GM23338 (cell line): ENCODE measurements around the gene METRN. TPM values are rescaled to one million over a fixed set of nuclear protein-coding genes. Genes with fewer than 3 reads are reported as not detected.

Experiments used
- ATAC-seq: fragments of 200-7000 bp; cut with Tn5 transposase; 3 replicates; pipeline ENCODE4 v1.9.1; 2020
- DNase-seq: peaks from one replicate; pipeline ENCODE4 v3.0.0-alpha.2; 2015; ENCODE audit warnings: low spot score
- H2AFZ ChIP-seq: fragments of 200-600 bp; sonication (generic); 2 replicates; pipeline ENCODE4 v1.8.0; 2016; ENCODE audit warnings: antibody characterized with exemption, mild to moderate bottlenecking, moderate library complexity
- H3F3A ChIP-seq: fragments of 200-600 bp; sonication (generic); replicated peaks from 2 replicates; pipeline ENCODE4 v1.8.0; 2017; ENCODE audit warnings: antibody characterized with exemption, mixed run types, low read depth
- H3K27ac ChIP-seq: fragments of 200-600 bp; sonication (generic); 2 replicates; pipeline ENCODE4 v1.6.1; 2016; ENCODE audit warnings: low read depth
- H3K27me3 ChIP-seq: fragments of 200-600 bp; sonication (generic); 2 replicates; pipeline ENCODE4 v1.8.0; 2016; ENCODE audit warnings: mild to moderate bottlenecking, mixed run types, moderate library complexity; ENCODE audit not compliant: insufficient read depth
- H3K36me3 ChIP-seq: fragments of 200-600 bp; sonication (generic); 2 replicates; pipeline ENCODE4 v1.8.0; 2016; ENCODE audit warnings: mild to moderate bottlenecking; ENCODE audit not compliant: insufficient read depth
- H3K4me1 ChIP-seq: fragments of 200-600 bp; sonication (generic); 2 replicates; pipeline ENCODE4 v1.8.0; 2016; ENCODE audit warnings: mild to moderate bottlenecking, moderate library complexity; ENCODE audit not compliant: insufficient read depth
- H3K4me2 ChIP-seq: fragments of 200-600 bp; sonication (generic); 2 replicates; pipeline ENCODE4 v1.7.1; 2017; ENCODE audit warnings: mixed run types
- H3K4me3 ChIP-seq: fragments of 200-600 bp; sonication (generic); 2 replicates; pipeline ENCODE4 v1.6.1; 2016; ENCODE audit warnings: mixed run types
- H3K79me2 ChIP-seq: fragments of 200-600 bp; sonication (generic); replicated peaks from 2 replicates; pipeline ENCODE4 v1.8.0; 2017; ENCODE audit warnings: mild to moderate bottlenecking; ENCODE audit not compliant: insufficient read depth
- H3K9me2 ChIP-seq: fragments of 200-600 bp; sonication (generic); 2 replicates; pipeline ENCODE4 v1.8.0; 2017; ENCODE audit not compliant: insufficient read depth
- H4K20me1 ChIP-seq: fragments of 200-600 bp; sonication (generic); replicated peaks from 2 replicates; pipeline ENCODE4 v1.8.0; 2017; ENCODE audit warnings: mild to moderate bottlenecking; ENCODE audit not compliant: insufficient read depth
- H3K27ac Mint-ChIP-seq: 2 replicates; pipeline ENCODE4 v1.8.0; 2020; ENCODE audit warnings: inconsistent platforms, mild to moderate bottlenecking, moderate library complexity, mixed read lengths
- H3K27me3 Mint-ChIP-seq: 3 replicates; pipeline ENCODE4 v1.8.0; 2022; ENCODE audit warnings: low read depth, mild to moderate bottlenecking, moderate library complexity, mixed read lengths, inconsistent platforms; ENCODE audit not compliant: insufficient read depth, poor library complexity
- H3K36me3 Mint-ChIP-seq: 3 replicates; pipeline ENCODE4 v1.8.0; 2021; ENCODE audit warnings: low read depth, mild to moderate bottlenecking, inconsistent platforms, moderate library complexity, mixed read lengths
- H3K4me1 Mint-ChIP-seq: 3 replicates; pipeline ENCODE4 v1.8.0; 2020; ENCODE audit warnings: mild to moderate bottlenecking, inconsistent platforms, mixed read lengths
- H3K4me3 Mint-ChIP-seq: 3 replicates; pipeline ENCODE4 v1.8.0; 2021; ENCODE audit warnings: moderate library complexity, mild to moderate bottlenecking, inconsistent platforms, mixed read lengths
- H3K9me3 Mint-ChIP-seq: 3 replicates; pipeline ENCODE4 v1.8.0; 2020; ENCODE audit warnings: moderate library complexity, mild to moderate bottlenecking, inconsistent platforms, mixed read lengths
- CREB1 ChIP-seq: fragments of 250-450 bp; sonication (Bioruptor Pico); IDR thresholded peaks from 2 replicates; pipeline ENCODE4 v1.5.0; 2020; ENCODE audit warnings: low read depth, mild to moderate bottlenecking, moderate library complexity
- EZH2 ChIP-seq: fragments of 200-600 bp; sonication (generic); IDR thresholded peaks from one replicate; pipeline ENCODE4 v1.8.0; 2017; ENCODE audit warnings: antibody characterized with exemption, mild to moderate bottlenecking, low read depth; ENCODE audit not compliant: unreplicated experiment
- JUNB ChIP-seq: IDR thresholded peaks from one replicate; pipeline ENCODE4 v1.6.1; 2016; ENCODE audit warnings: antibody characterized with exemption; ENCODE audit not compliant: unreplicated experiment
- POLR2AphosphoS5 ChIP-seq: IDR thresholded peaks from 2 replicates; pipeline ENCODE4 v1.6.1; 2016; ENCODE audit warnings: antibody characterized with exemption, low read depth
- STAT1 ChIP-seq: IDR thresholded peaks from one replicate; pipeline ENCODE4 v1.6.1; 2016; ENCODE audit warnings: antibody characterized with exemption; ENCODE audit not compliant: unreplicated experiment
- ZNF114 ChIP-seq: fragments of 250-450 bp; sonication (Bioruptor Pico); IDR thresholded peaks from 2 replicates; pipeline ENCODE4 v1.5.0; 2020; ENCODE audit warnings: mild to moderate bottlenecking, moderate library complexity
- long read RNA-seq: library from polyadenylated mRNA; unstranded; transcript quantifications from one replicate; pipeline ENCODE4 v2.0.0, GENCODE V29; 2020; ENCODE audit not compliant: unreplicated experiment
- polyA plus RNA-seq: library from polyadenylated mRNA; unstranded; fragments of >200 nt; fragmentation: Nextera tagmentation; extraction: Ambion mirVana; gene quantifications from 2 replicates; pipeline ENCODE4 v1.2.1, GENCODE V29; 2016
- total RNA-seq: library from RNA; depleted of rRNA; stranded (reverse); fragments of >200 nt; shearing (Covaris generic); gene quantifications from 2 replicates; pipeline ENCODE4 v1.2.3, GENCODE V29; 2014; rRNA removed
- TF ChIP-seq, protein P1 (sequence below): IDR thresholded peaks from one replicate; pipeline ENCODE4 v1.6.1; 2018; ENCODE audit warnings: antibody characterized with exemption; ENCODE audit not compliant: unreplicated experiment
- TF ChIP-seq, protein P2 (sequence below): IDR thresholded peaks from 2 replicates; pipeline ENCODE4 v1.6.1; 2016; ENCODE audit warnings: antibody characterized with exemption
- TF ChIP-seq, protein P3 (sequence below), 2 experiments: fragments of 200-600 bp in 1 of 2; sonication (generic) in 1 of 2; conservative IDR thresholded peaks; 2 replicates each; pipeline versions ENCODE4 v1.5.1 to v1.6.1; 2016 to 2017; ENCODE audit warnings: antibody characterized with exemption in 2 of 2, low read depth in 2 of 2, mild to moderate bottlenecking in 2 of 2, moderate library complexity in 1 of 2

Gene METRN
- total RNA-seq (33.0 and 36.9 TPM in 2 replicates), polyA plus RNA-seq (18.7 and 28.9 TPM in 2 replicates)
- long read RNA-seq, partial matches to known transcripts: 0 of 5 reads
- long read RNA-seq, other reads (novel, unspliced or antisense): 3 of 5 reads

DNA sequence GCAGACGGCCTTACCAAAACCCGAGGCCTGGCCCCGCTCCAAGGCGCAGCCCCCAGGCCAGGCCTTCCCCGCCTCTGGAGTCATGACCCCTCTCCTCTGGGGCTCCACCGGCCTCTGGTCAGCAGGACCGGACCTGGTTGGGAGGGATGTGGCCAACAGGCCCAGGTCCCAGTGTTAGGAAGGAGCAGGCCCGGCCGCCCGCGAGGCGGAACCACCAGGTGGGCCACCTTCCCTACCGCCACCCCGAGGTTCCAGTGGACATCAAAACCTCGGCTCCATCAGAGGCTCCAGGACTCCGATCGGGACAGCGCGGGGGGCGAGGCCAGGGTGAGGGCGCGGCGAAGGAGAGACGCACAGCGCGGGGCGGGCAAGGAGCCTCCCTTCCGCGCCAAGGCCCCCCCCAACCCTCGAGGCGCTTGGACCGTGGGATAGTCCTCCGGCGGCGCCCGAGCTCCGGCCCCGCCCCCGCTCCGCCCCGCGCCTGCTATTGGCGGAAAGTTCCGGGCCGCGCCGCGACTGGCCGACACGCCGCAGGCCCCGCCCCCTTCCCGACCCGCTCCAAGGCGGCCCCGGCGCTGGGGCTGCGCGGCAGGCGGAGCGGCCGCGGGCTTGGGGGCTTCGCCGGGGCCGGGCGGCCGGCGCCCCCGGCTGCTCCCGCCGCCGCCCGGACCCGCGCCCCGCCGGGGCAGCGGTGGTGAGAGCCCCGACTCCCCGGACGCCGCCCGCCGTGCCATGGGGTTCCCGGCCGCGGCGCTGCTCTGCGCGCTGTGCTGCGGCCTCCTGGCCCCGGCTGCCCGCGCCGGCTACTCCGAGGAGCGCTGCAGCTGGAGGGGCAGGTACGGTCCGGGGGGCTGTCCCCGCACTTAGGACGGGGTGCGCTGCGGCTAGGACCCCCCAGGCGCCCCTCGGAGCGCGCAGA lies at the start of gene METRN:
METRN (plus strand) TSS at position 561 of the 919 bp plus-strand sequence; CDS start at position 733, 172 bp downstream.
- Mint-ChIP-seq H3K27me3 (peaks cover 37% of the 10 kb centered on the region), H3K4me1 (peaks cover 8% of the 10 kb centered on the region; the same call in 2 of the 3 replicates), H3K4me3 (peak within 1 kb of the TSS; percentile 64), H3K27ac (no peak within 1 kb of the TSS), H3K36me3 (no peaks in the 10 kb centered on the region), H3K9me3 (peaks cover 4% of the 10 kb centered on the region; the same call in 1 of the 3 replicates)
- Histone ChIP-seq H2AFZ (peak within 1 kb of the TSS; percentile 76), H3K36me3 (no peaks in the 10 kb centered on the region), H4K20me1 (no peaks in the 10 kb centered on the region), H3K27ac (no peak within 1 kb of the TSS), H3K9me2 (no peaks in the 10 kb centered on the region), H3K4me3 (peak within 1 kb of the TSS; percentile 59), H3K27me3 (peaks cover 53% of the 10 kb centered on the region), H3K79me2 (no peaks in the 10 kb centered on the region), H3K4me2 (peak within 1 kb of the TSS; percentile 81), H3K4me1 (peaks cover 6% of the 10 kb centered on the region; the same call in 1 of the 2 replicates), H3F3A (no peaks in the 10 kb centered on the region)
- DNase-seq (peak; percentile 95), ATAC-seq (peak; percentile 44)
- TF ChIP-seq, protein P1, sequence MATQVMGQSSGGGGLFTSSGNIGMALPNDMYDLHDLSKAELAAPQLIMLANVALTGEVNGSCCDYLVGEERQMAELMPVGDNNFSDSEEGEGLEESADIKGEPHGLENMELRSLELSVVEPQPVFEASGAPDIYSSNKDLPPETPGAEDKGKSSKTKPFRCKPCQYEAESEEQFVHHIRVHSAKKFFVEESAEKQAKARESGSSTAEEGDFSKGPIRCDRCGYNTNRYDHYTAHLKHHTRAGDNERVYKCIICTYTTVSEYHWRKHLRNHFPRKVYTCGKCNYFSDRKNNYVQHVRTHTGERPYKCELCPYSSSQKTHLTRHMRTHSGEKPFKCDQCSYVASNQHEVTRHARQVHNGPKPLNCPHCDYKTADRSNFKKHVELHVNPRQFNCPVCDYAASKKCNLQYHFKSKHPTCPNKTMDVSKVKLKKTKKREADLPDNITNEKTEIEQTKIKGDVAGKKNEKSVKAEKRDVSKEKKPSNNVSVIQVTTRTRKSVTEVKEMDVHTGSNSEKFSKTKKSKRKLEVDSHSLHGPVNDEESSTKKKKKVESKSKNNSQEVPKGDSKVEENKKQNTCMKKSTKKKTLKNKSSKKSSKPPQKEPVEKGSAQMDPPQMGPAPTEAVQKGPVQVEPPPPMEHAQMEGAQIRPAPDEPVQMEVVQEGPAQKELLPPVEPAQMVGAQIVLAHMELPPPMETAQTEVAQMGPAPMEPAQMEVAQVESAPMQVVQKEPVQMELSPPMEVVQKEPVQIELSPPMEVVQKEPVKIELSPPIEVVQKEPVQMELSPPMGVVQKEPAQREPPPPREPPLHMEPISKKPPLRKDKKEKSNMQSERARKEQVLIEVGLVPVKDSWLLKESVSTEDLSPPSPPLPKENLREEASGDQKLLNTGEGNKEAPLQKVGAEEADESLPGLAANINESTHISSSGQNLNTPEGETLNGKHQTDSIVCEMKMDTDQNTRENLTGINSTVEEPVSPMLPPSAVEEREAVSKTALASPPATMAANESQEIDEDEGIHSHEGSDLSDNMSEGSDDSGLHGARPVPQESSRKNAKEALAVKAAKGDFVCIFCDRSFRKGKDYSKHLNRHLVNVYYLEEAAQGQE: no peak
- TF ChIP-seq, protein P2, sequence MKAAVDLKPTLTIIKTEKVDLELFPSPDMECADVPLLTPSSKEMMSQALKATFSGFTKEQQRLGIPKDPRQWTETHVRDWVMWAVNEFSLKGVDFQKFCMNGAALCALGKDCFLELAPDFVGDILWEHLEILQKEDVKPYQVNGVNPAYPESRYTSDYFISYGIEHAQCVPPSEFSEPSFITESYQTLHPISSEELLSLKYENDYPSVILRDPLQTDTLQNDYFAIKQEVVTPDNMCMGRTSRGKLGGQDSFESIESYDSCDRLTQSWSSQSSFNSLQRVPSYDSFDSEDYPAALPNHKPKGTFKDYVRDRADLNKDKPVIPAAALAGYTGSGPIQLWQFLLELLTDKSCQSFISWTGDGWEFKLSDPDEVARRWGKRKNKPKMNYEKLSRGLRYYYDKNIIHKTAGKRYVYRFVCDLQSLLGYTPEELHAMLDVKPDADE: no peak
- peak; percentile 28 for TF ChIP-seq POLR2AphosphoS5
- TF ChIP-seq EZH2: no peak
- no peak for TF ChIP-seq CREB1
- no peak for TF ChIP-seq ZNF114

DNA sequence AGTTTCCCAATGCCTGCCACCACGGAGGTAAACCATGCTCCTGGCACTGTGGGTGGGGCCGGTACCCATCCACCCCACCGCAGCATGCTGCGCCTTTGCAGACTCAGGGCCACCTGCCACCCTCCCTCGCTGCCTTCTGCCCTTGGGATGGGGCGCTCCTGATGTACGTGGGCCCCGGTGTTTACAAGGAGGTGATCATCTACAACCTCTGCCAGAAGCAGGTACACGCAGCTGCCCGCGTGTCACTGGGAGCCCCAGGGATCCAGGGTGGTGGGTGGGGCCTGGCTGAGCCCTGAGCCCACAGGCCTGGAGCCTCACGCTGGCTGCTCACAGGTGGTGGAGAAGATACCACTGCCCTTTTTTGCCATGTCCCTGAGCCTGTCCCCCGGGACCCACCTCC lies 48.3 kb upstream of the METRN start:
- Mint-ChIP-seq H3K9me3 (no peaks in the 10 kb centered on the region; the same call in 2 of the 3 replicates), H3K4me3 (no peak overlapping the region), H3K36me3 (peaks cover 23% of the 10 kb centered on the region), H3K4me1 (no peaks in the 10 kb centered on the region), H3K27ac (no peak overlapping the region), H3K27me3 (peaks cover 4% of the 10 kb centered on the region)
- DNase-seq: no peak
- H3K4me3 ChIP-seq: no peak overlapping the region
- H3K36me3 ChIP-seq: peaks cover 11% of the 10 kb centered on the region; the same call in 1 of the 2 replicates
- H3F3A ChIP-seq: peaks cover 6% of the 10 kb centered on the region; the same call in 1 of the 2 replicates
- peaks cover 16% of the 10 kb centered on the region for H3K79me2 ChIP-seq
- no peaks in the 10 kb centered on the region for H3K9me2 ChIP-seq
- no peaks in the 10 kb centered on the region for H3K4me1 ChIP-seq
- H3K4me2 ChIP-seq: no peak overlapping the region
- H2AFZ ChIP-seq: no peak overlapping the region
- H3K27me3 ChIP-seq: no peaks in the 10 kb centered on the region
- H3K27ac ChIP-seq: no peak overlapping the region
- ATAC-seq: no peak
- no peaks in the 10 kb centered on the region; the same call in 1 of the 2 replicates for H4K20me1 ChIP-seq
- TF ChIP-seq POLR2AphosphoS5 (no peak), EZH2 (no peak), JUNB (no peak), STAT1 (no peak), CREB1 (no peak)
- TF ChIP-seq, protein P3, sequence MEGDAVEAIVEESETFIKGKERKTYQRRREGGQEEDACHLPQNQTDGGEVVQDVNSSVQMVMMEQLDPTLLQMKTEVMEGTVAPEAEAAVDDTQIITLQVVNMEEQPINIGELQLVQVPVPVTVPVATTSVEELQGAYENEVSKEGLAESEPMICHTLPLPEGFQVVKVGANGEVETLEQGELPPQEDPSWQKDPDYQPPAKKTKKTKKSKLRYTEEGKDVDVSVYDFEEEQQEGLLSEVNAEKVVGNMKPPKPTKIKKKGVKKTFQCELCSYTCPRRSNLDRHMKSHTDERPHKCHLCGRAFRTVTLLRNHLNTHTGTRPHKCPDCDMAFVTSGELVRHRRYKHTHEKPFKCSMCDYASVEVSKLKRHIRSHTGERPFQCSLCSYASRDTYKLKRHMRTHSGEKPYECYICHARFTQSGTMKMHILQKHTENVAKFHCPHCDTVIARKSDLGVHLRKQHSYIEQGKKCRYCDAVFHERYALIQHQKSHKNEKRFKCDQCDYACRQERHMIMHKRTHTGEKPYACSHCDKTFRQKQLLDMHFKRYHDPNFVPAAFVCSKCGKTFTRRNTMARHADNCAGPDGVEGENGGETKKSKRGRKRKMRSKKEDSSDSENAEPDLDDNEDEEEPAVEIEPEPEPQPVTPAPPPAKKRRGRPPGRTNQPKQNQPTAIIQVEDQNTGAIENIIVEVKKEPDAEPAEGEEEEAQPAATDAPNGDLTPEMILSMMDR (conservative IDR thresholded peaks at IDR 0.05; ENCODE audit: low read depth in 2 of 2): no peak
- TF ChIP-seq, protein P2: no peak
- TF ChIP-seq, protein P1: no peak
